Measurements from ENCODE around the gene NR4A2.

The NR4A2 gene

DNA sequence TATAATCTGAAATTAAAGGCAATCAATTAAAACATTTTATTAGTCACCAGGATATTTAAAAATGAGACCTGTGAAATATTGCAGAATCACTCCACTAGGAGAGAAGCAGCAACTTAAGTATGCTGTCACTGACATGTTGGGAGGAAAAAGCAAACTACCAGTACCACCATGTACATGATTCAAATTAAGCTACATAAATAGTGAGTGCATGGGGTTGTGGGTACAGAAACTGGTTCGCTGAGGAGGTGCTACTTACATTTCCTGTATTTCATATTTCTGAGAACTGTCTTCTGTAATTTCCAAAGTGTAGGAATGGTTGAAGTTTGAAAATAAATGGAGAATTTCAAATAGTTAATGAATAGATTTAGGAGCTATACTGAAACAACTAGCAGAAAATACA lies 7.9 kb upstream of the NR4A2 start:
- no peak for FAIRE-seq
- DNase-seq (ENCODE audit: low spot score): no peak

DNA sequence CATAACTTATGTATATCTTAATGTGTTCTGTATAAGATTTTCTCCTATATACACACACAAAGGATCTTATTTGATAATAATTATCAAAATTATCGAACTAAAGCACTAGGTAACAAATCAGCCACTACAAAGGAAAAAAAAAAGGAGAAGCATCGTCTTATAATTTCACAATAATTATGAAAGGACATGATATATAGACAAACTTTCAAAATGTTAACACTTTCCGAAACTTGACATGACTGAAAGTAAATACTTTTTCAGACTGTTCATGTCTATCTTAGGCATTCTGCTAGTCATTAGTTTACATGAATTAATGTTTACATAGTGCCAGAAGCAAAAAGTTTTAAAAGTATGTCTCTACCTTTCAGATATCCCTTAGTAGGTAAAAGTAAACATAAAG lies 7.3 kb upstream of the NR4A2 start:
- no peak for FAIRE-seq
- DNase-seq (ENCODE audit: low spot score): no peak

DNA sequence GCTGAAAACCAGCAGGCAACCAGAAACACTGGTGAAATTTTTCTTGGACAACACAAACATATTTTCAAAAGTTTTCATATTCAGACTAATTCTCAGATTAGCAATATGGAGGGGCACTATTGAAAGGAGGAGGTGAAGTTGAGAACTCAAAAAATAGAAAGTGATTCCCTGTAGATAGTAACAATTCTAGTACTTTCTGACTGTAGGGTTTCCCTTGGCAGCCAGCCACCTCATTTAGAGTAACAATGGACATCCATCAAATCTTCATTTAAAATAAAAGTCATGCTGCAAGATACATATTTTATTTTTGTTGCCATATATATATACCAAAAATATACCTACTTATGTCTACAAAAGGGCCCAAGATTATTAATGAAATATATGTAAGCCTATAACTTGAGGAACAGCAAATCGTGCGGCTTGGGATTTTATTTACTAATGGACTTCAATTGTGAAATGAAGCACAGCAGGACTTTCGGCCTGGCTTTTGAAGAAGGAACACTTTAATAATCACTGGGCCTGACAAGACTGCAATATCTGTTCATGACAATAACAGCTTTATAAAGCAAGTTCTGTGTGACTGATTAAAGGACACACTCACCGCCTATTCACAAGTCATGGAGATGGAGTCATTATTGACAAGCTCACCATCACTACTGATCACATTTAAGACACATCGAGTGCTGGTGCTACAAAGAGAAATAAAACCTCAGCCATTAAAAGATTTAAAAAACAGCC lies 6.8 kb upstream of the NR4A2 start:
- DNase-seq (ENCODE audit: low spot score) (no peak), FAIRE-seq (no peak)

DNA sequence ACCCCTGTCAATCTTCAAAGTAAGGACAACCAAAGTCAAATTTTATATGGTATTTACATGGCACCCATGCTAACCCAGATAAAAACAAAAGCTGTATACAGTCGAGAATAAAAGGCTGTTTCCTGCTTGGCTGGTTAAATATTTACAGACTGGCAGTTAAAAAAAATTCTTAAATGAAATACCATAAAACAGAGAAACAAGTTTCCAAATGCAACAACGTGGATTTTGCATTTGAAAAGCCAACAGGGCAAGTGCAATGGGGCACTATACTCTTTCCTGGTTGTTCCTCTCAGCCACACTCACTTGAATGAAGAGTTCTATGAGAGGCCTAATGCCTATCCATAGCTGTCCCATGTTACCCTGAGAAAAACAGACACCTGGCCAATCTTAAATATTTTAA lies 6.1 kb upstream of the NR4A2 start:
- DNase-seq (ENCODE audit: low spot score) (no peak), FAIRE-seq (no peak)

DNA sequence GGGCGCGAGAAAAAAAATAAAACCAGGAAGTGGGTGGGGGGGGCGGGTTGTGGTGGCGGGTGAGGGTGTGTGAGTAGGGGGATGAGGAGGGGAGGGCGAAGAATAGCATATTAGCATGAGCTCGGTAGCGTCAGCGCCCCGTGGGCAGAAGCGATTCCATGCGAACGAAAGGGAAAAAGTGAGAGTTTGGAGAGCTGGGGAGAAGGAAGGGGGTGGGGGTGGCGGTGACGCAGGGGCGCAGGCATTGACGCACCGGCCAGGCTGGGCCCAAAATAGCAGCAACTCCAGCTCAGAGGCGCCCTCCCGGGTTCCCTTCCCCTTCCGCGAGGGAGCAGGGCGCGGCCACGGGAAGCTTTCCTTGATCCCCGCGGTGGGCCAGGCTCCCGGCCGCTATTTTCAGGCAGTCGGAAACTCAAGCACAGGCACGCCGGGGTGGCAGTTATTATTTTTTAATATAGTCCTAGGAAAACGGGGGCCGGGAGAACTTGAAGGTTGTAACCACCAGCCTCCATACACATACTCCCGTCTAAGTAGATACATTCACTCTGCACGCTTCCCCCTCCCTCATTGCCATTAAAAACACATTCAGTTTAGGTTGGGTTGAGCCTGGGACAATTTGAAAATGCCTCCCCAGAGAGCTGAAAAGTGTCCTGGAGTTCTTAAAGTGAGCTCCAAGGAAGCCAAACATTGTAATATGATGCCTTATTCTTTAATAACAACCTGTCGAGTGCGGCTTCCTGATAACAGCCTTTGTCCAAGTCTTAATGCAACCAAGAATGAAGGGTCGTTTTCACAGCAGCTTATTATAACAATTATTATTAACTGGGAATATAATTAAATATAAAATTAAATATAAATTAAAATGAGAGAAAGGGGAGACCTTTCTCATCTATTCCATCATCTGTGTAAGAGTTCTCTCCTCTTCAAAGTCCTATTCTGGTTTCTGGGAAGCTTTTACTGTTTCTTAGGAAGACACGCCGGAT lies 2.3 kb upstream of the NR4A2 start:
- DNase-seq (ENCODE audit: low spot score) (peak; percentile 45), FAIRE-seq (no peak)

DNA sequence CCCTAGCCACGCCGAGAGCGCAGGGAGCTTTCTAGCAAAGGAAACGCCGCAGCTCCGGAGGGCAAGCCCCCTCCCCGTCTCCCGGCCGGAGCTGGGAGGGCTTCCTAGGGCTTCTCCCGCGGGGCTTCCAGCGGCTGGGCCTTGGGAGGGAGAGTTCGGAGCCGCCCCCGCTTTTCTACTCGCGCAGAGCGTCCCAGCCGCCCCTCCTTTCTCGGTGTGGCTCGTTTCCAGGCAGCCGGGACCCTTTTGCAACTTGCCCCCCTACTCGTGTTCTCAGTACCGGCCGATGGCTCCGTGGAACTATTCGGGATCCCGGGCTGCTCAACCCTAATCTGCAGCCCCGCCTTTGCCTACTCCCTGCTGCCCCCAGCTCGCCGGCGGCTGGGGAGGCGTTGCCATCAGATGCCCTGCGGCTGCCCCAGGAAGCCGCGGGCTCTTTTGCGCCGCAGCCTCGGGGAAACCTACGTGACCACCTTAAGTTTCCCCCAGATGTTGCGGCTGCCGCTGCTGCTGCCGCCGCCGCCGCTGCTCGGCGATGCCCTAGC lies 1.5 kb upstream of the NR4A2 start:
- DNase-seq (ENCODE audit: low spot score): peak; percentile 36
- FAIRE-seq: no peak

DNA sequence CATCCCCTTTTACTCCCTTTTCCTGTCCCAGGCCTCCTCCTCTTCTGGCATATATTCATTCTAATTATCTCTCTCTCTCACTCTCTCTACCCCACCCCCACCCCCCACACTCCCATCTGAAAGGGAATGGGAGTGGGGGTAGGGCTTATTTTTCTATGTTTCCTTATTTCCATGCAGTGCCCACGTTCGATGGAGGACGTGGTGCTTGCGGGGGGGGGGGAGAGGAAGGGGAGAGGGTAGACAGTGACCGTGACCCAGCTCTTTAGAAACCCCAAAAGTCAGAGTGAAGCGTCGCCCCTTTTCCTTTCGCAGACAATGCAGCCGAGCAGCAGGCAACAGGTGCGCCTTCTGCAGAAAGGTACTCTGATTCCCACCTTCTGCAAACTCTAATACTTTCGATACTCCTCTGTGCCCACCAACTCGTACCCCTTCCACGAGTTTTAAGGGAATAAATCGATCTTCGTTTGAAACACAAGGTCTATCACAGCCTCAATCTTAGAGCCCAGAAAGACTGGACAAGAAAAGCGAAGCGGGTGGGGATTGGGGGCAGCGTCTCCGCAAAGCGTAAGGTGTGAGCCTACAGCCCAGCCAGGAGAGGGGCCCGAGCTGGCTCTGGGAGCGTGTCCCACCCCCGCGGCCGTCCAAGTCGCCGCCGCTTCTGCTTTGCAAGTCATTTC lies 891 bp upstream of the NR4A2 start:
- FAIRE-seq (no peak), DNase-seq (ENCODE audit: low spot score) (no peak)

DNA sequence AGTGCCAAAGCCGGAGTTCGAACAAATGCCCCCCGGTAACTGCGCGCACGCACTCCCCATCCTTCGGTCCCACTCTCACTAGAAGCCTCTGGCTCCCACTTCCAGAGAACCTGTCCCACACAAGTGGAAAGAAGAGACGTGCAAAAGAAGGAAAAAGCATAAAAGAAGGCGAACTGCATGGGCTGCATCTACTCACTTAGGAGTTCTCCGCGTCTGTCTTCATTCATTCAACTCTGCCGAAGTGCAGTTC lies 312 bp downstream of the NR4A2 start:
- DNase-seq (ENCODE audit: low spot score) (no peak), FAIRE-seq (no peak)

DNA sequence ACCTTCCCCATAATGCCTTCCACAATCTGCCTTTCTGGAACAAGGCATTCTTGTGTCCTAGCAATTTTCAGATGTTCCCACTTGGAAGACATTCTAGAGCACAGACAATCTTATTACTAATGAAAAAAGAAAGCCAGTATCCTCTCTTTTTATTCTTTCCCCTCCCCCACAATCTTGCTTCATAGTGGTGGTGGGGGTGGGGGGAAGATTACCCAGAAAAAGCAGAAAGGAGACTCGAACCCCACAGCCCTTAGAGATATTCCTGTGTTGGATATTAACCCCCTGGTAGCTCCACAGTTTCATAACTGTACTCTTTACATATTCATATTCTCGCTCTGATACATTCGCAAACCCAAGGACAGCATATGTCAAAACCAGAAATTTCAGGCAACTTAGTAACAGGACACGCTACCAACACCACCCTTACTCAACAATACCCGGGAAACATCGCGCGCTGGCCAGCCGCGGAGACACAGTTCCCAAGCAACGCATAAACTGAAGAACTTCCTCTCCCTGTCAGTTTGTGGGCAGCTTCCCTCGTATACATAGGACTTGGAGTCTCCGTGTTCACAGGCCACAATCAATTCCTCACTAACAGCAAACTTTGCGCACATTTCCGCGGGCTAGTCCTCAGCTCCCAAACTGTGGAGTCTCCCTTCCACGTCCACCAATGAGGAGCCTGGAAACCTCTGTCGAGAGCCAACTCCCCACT lies 793 bp downstream of the NR4A2 start:
- FAIRE-seq: no peak
- peak; percentile 56 for DNase-seq (ENCODE audit: low spot score)

DNA sequence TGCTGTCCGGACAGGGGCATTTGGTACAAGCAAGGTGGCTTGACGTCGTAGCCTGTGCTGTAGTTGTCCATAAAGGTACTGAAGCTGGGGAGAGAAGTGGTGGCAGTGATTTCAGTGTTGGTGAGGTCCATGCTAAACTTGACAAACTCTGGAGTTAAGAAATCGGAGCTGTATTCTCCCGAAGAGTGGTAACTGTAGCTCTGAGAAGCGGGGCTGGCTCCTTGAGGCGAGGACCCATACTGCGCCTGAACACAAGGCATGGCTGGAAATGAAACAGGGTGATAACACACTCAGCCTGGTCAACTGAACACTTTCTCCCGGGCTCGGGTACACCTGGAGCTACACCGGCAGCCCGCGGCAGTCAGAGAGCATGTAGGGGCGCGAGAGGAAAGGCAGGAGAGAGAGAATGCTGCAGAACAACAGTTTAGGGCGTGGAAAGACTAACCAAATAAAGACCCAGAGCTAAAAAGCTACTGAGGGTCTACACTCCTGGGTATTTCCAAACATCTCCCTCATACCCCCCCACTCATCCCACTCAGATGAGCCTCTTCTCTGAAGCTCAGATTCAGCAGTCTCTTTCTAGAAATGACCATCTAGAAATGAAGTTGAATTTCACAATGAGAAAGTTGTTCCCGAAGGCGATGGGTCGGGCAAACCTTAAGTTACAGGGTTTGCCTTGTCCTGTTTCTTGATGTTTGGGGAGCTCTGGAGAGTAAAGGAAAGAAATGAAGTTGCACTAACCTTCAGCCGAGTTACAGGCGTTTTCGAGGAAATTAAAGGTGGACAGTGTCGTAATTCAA lies 2.4 kb downstream of the NR4A2 start:
- FAIRE-seq: no peak
- DNase-seq (ENCODE audit: low spot score): no peak

DNA sequence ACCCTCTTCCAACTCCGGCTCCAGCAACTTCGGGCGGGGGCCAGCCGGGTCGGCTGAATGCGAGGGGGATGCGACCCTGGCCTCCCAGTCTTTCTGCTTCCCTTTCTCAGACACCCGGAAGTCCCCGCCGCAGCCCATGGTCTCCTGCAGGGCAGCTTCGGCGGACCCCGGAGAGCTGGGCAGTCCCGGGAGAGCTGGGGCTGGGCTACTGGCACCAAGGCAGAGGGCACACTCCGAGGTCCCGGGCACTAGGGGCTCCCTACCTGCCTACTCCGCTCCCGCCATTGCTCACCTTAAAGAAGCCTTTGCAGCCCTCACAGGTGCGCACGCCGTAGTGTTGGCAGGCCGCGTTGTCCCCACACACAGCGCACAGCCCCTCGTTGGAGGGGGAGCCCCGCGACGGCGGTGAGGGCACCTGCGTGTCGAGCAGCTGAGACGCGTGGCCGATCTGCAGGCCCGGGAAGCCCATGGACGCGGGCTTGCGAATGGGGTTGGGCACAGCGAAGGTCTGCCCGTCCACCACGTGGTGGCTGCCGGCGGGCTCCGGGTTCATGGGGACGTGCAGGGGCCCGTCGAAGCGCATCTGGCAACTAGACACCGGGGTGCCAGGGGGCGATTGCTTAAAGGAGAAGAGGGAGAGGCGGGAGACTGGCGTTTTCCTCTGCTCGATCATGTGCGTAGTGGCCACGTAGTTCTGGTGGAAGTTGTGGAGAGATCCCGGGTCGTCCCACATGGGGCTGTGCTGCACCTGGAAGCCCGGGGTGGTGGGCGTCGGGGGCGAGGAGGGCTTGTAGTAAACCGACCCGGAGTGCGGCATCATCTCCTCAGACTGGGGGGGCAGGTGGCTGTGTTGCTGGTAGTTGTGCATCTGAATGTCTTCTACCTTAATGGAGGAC lies 3.2 kb downstream of the NR4A2 start:
- no peak for DNase-seq (ENCODE audit: low spot score)
- no peak for FAIRE-seq

DNA sequence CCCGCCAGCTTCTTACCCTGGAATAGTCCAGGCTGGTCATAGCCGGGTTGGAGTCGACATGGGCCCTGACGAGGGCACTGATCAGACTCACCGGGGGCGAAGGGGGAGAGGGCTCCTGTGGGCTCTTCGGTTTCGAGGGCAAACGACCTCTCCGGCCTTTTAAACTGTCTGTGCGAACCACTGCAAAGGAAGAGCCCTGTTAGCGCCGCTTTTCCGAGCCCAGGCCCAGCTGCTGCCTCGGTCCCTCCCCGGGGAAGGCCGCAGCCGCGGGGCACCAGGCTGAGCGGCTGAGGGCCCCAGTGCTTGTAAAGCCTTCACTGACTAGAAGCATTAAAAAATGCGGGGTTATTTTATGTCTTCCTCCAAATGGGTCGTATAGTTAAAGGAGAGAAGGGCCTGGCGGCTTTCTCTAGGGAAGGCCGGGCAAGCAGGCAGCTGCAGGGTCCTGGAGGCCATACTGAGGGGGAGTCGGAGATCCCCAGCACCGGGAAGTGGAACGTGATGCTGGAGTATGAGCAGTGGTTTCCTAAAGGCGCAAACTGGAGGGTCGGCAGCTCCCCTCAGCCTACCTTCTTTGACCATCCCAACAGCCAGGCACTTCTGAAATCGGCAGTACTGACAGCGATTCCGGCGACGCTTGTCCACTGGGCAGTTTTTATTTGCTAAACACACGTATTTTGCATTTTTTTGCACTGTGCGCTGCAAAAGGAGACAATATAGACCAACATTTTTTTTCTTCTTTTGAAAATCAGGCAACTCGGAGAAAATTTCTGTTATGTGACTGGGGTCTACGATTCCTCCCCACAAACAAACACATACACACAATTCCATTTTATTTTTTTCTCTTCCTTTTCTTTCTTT lies 4.5 kb downstream of the NR4A2 start:
- DNase-seq (ENCODE audit: low spot score): no peak

DNA sequence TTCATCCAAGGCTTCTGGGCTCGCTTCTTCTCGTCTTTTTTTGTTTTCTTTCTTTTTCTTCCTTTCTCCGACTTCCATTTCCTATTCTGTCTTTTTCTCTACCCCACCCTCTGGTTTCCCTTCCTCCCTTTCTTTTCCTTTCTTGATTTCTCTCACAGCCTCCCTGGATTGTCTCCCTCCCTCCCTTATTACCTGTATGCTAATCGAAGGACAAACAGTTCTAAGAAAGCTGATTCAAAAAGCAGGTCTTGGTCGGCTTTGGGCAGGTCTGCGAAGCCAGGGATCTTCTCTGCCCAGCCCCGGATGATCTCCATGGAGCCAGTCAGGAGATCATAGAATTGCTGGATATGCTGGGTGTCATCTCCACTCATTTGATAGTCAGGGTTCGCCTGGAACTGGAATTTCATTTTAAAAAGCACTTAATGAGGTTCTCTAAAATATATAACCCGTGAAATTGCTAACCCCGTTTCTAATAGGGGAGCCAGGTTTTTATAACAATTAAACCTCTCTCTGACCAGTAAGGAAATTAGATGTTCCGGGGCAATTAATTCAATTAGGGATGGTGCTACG lies 5.9 kb downstream of the NR4A2 start:
- FAIRE-seq (no peak), DNase-seq (ENCODE audit: low spot score) (no peak)

More for the DNA sequence above, 4.5 kb downstream of the NR4A2 start:
- FAIRE-seq: no peak

DNA sequence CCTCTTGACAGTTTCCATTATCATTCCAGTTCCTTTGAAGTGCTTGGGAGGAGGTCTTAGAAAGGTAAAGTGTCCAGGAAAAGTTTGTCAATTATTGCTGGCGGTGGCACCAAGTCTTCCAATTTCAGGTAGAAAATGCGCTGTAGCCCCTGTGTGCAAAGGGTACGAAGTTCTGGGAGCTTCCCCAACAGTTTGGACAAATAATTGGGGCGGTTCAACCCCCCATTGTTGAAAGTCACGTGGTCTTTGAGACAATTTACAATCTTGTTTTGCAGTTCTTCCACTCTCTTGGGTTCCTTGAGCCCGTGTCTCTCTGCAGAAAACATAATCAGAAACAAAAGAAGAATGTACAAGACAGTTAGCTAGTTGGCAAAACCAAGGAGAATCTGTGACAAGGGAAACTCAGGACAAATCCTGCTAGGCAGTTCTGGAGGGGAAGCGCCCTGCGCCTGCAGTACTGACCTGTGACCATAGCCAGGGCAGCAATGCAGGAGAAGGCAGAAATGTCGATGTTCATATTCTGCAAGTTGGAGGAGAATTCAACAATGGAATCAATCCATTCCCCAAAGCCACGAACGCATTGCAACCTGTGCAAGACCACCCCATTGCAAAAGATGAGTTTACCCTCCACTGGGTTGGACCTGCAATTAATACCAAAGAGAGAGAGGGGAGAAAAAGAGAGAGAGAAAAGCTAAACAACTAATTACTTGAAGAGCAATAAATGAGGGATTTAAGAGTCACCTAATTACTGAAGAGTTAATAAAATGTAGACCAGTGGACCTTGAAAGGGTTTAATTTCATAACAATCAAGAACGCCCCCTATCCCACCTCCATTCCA lies 6.6 kb downstream of the NR4A2 start:
- DNase-seq (ENCODE audit: low spot score) (no peak), FAIRE-seq (no peak)

DNA sequence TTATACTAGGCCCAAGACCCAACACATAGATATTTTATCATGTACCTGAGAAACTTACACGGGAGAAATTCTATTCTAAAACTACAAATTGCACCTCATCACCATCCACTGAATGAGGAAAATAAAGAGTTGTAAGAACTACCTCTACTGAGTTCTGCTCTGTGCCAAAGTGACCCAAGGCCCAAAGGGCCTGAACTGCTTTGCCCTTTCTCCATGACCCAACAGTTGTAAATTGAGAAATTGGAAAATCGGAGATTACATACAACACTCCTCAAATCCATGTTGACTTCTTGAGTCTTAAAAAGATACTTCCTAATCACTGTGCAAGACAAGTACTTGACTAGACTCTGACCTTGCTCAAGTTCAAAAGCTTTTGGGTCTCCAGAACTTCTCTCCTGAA lies 8.8 kb downstream of the NR4A2 start:
- no peak for FAIRE-seq
- DNase-seq (ENCODE audit: low spot score): no peak

DNA sequence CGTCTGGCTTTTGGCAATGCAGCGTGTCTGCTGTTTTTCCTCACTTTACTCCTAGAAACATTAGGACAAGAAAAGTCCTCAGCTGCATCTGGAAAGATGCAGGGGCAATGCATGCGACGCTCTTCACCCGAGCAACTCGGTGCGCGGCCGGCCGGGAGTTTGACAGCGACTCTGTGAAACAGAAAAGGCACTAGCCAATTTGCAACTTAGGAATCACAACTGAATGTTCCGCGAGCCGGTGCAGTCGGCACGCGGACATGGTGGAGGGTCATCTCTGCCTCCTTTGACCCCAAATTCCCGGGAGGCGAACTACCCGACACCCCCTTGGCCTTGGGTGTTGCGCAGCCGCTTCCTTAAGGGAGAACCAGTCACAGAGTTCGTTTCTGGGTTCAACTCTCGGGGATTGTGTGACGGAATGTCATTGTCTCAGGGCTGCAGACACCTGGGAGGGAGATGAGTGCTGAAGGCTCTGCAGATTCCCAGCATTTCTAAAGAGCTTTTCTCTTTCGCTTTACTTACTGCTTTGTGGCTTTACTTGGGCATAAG lies 9.8 kb downstream of the NR4A2 start:
- FAIRE-seq (no peak), DNase-seq (ENCODE audit: low spot score) (no peak)

DNA sequence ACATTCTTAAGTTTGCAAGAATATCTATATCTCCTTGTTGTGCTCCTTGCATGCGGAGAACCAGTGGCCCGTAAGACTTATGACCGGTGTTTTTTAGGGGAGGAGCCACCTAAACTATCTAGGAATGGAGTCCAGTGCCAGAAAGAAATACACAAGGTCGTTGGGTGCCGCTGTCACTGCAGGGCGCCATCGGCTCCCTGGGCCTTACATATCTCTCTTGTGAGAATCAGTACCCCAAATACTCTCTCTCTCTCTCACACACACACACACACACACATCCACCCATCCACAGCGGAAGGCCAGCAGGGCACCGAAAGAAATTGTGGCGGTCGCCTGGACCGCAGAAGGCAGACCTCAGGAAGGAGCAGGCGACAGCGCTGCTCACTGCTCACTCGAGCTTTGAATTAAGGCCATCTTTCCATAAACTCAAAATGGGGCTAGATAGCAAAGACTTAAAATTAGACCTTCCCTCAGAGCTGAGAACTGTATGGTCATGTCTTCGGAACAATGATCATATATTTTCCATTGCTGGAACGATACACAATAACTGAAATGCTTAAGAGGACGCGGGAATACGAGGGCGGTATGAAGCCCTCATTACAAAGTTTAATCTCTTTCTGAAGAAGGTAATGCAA lies 10.4 kb downstream of the NR4A2 start:
- DNase-seq (ENCODE audit: low spot score) (no peak), FAIRE-seq (no peak)

Data from RCC 7860 (cell line).